D721Med (cell line): ENCODE data around the gene SCAF4.

ENCODE experiments used
- DNase-seq: peaks from one replicate; pipeline ENCODE4 v3.0.0; 2011; ENCODE audit warnings: low spot score; ENCODE audit not compliant: insufficient read length
- FAIRE-seq: peaks from 2 replicates; lab custom pipeline; 2011; peaks lifted over from hg19 to GRCh38; lab: Jason Lieb, UNC
- CTCF ChIP-seq: IDR thresholded peaks from 2 replicates; pipeline ENCODE4 v1.5.1; 2012; ENCODE audit warnings: mild to moderate bottlenecking, control low read depth; ENCODE audit not compliant: insufficient read depth; ENCODE audit errors: missing control alignments

SCAF4 gene

GRCh38 chr21:31735511-31735992 lies 3.6 kb upstream of the SCAF4 start:
- DNase-seq (no peak), FAIRE-seq (no peak)
- no peak for TF ChIP-seq CTCF

GRCh38 chr21:31733551-31734149 lies 1.7 kb upstream of the SCAF4 start:
- no peak for TF ChIP-seq CTCF
- no peak for DNase-seq
- no peak for FAIRE-seq

GRCh38 chr21:31732597-31733550 lies 956 bp upstream of the SCAF4 start:
- FAIRE-seq, result no peak
- no peak for TF ChIP-seq CTCF
- no peak for DNase-seq

DNA sequence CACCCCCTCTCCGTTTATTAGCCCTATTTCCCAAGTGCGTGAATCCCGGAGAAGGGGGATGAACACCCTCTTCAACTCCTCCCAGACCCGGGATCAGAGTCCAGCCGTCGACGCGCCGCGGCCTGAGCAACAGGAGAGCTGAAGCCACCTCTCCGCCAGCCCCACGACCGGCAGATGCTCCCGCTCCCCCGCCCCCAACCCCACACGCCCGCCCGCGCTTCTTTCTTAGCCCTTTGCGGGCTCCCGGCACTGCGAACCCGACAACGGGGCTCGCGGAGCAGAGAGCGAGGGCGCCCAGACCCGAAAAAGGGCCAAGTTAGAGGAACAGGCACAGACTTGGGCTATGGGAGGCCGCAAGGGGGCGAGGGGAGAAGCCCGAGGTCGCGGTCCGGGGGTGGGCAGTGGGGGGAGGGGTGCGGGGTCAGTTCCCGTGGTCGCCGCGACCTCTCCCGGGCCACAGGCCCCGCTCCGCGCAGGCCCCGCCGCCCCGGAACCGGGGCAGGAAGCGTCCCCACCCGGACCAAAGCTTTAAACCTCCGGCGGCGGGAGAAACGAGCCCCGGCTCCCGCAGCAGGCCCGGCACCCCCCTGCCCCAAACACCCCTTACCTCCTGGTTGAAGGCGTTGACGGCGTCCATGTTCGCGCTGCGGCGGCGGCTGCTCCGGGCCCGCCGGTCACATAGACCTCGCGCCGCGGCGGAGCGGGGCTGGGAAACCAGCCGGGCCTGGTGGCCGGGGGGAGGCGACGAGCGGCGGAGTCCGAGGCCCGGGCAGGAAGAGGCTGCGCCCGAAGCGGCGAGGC lies 662 bp downstream of the SCAF4 start:
- DNase-seq, result no peak
- no peak for FAIRE-seq
- no peak for TF ChIP-seq CTCF

DNA sequence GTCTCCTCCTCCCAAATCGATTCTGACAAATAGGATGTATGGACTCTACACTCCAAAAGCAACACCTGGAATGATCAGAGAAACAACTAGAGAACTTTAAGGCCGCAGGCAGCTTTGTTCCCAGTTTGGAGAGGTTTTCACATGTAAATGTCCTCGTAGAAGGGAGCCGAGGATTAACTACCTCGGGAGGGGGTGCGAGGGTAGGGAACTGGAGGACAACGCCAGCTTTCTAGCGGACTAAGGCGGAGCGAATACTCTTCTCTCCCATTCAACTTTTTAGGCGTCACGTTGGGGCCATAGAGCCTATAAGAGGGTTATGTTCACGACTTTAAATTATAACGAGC lies 1.2 kb downstream of the SCAF4 start:
- no peak for DNase-seq
- no peak for TF ChIP-seq CTCF
- FAIRE-seq, result no peak

DNA sequence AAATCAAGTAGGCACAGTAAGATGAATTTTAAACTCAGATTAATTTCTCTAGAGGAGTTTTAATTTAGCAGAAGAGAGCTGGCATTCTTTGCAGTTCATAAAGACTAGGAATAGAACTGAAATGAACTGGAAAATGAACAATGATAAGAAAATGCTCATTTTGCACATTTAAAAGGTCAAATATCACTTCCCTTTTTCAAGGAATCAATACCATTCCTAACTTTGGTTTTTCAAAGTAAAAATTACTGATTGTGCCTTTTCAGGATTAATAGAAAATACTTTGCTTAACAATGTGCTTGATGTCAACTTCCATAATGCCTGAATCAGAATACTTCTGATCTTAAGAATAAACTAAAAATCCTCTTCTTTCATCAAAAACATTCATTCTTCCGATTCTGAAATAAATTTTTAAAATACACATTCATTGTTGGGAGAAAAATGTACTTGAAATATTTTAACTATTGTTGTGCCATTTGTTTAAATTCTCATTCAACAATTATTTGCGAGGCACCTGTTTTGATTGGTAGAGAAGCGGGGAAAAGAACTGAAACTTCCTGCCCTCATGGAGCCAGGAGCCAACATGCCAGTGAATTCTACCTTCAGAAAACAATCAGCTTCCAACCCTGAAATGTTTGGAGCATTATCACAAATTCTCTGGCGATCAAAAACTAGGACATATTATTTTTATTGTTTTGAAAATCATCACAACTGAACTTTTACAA lies 2.1 kb downstream of the SCAF4 start:
- no peak for FAIRE-seq
- DNase-seq, result no peak
- no peak for TF ChIP-seq CTCF
